Aorta (tissue), 5 donors: ENCODE results near the gene SOX18. TPM values are rescaled to one million over a fixed set of nuclear protein-coding genes. Genes with fewer than 3 reads are reported as not detected.

ENCODE experiments used
- ATAC-seq: fragments of 200-7000 bp; cut with Tn5 transposase; one replicate; pipeline ENCODE4 v1.9.1; 2022; ENCODE audit warnings: moderate library complexity; ENCODE audit not compliant: low FRiP score
- DNase-seq, 2 donors: peaks; one replicate each; pipeline ENCODE4 v3.0.0-alpha.2; 2020
- H3K27ac ChIP-seq, 2 donors: one replicate each; pipeline ENCODE4 v1.5.1; 2013; ENCODE audit warnings: low read length in 2 of 2, mild to moderate bottlenecking in 2 of 2, moderate library complexity in 2 of 2, control low read depth in 1 of 2, inconsistent platforms in 1 of 2, low read depth in 1 of 2
- H3K27me3 ChIP-seq, 2 donors: one replicate each; pipeline ENCODE4 v1.6.1; 2013; ENCODE audit warnings: control low read depth in 1 of 2, low read length in 1 of 2, mild to moderate bottlenecking in 1 of 2, moderate library complexity in 1 of 2; ENCODE audit not compliant: insufficient read depth in 2 of 2, control insufficient read depth in 1 of 2
- H3K36me3 ChIP-seq, 2 donors: one replicate each; pipeline ENCODE4 v1.6.1; 2013; ENCODE audit warnings: control low read depth in 1 of 2, low read length in 1 of 2, mild to moderate bottlenecking in 1 of 2; ENCODE audit not compliant: insufficient read depth in 2 of 2, control insufficient read depth in 1 of 2
- H3K4me1 ChIP-seq, 2 donors: one replicate each; pipeline ENCODE4 v1.6.1; 2013; ENCODE audit warnings: low read length in 2 of 2, control low read depth in 1 of 2, mild to moderate bottlenecking in 1 of 2, moderate library complexity in 1 of 2; ENCODE audit not compliant: insufficient read depth in 2 of 2, control insufficient read depth in 1 of 2
- H3K4me3 ChIP-seq, 2 donors: one replicate each; pipeline ENCODE4 v1.5.1; 2013; ENCODE audit warnings: low read length in 2 of 2, control low read depth in 1 of 2, mild to moderate bottlenecking in 1 of 2
- H3K9me3 ChIP-seq: one replicate; pipeline ENCODE4 v1.6.1; 2013; ENCODE audit warnings: mild to moderate bottlenecking, low read length; ENCODE audit not compliant: control insufficient read depth
- WGBS, 2 donors: extraction: QIAGEN DNeasy Blood & Tissue Kit; methylation state at CpG; one replicate each; pipeline ENCODE4 v1.1.7; 2013; 5-methylcytosine and 5-hydroxymethylcytosine counted together
- intact Hi-C, 2 donors: fragments of 100-400 bp; cut with DNase I; formaldehyde crosslinking; loops; one replicate each; pipeline versions ENCODE4 v1.14.2 to v1.15.0; 2022
- polyA plus RNA-seq, 2 donors: library from polyadenylated mRNA; stranded (reverse); fragments of 200-250 nt; gene quantifications; one replicate each; pipeline ENCODE4 v1.2.3, GENCODE V29; 2013
- total RNA-seq, 2 donors: library from RNA; stranded (reverse); fragmentation: NEBNext Ultra II Directional; extraction: Animal tissue kit (Norgen Biotek cat#: 25700); gene quantifications; one replicate each; pipeline ENCODE4 v1.2.1, GENCODE V29; 2021
- donor health status: healthy with polysubstance abuse.
- donor health status: Bipolar disorder and iron deficiency.
- donor health status: DM: no; HTN: no; CAD: no.
- donor health status: DM: no; HTN: no; CAD: no.
- donor health status: DM: yes; HTN: yes; CAD: no.

Gene SOX18
- total and polyA plus RNA-seq, 4 donors, result 1.3 to 186 (median 22.9) TPM

- WGBS, 2 donors, result 39 to 41% methylated on average over 33 of the region's 33 CpGs
- ATAC-seq, result peak; percentile 70
- Histone ChIP-seq H3K4me3 (no peak overlapping the region), H3K27me3 (no peaks in the 10 kb centered on the region), H3K4me1 (no peaks in the 10 kb centered on the region), H3K36me3 (no peaks in the 10 kb centered on the region), H3K27ac (no peak overlapping the region), H3K9me3 (no peaks in the 10 kb centered on the region)
- peak; percentile 81 to 91 for DNase-seq
- intact Hi-C loops, result no loop called here
Observed at GRCh38 chr20:64057628-64058498, 8.4 kb upstream of the SOX18 start.

- WGBS, 2 donors, result 72 to 74% methylated on average over 38 to 39 of the region's 39 CpGs
- no peak overlapping the region for H3K4me3 ChIP-seq
- no peaks in the 10 kb centered on the region for H3K36me3 ChIP-seq
- H3K27ac ChIP-seq, result no peak overlapping the region
- ATAC-seq (no peak), DNase-seq (no peak)
- H3K27me3 ChIP-seq, result no peaks in the 10 kb centered on the region
- H3K9me3 ChIP-seq, result no peaks in the 10 kb centered on the region
- no peaks in the 10 kb centered on the region for H3K4me1 ChIP-seq
- intact Hi-C loops, result no loop called here
Observed at GRCh38 chr20:64056889-64057627, 7.6 kb upstream of the SOX18 start.

- 52 to 65% methylated on average over 7 of the region's 7 CpGs for WGBS, 2 donors
- Histone ChIP-seq H3K27ac (no peak overlapping the region), H3K36me3 (no peaks in the 10 kb centered on the region), H3K27me3 (no peaks in the 10 kb centered on the region), H3K9me3 (no peaks in the 10 kb centered on the region), H3K4me1 (no peaks in the 10 kb centered on the region), H3K4me3 (no peak overlapping the region)
- no peak for DNase-seq
- intact Hi-C loops, result no loop called here
- no peak for ATAC-seq
Observed at GRCh38 chr20:64056639-64056888, 7.1 kb upstream of the SOX18 start.

- intact Hi-C loops, result no loop called here
- no peaks in the 10 kb centered on the region for H3K4me1 ChIP-seq
- 30 to 37% methylated on average over 21 to 22 of the region's 22 CpGs for WGBS, 2 donors
- H3K4me3 ChIP-seq, result no peak overlapping the region
- no peak overlapping the region for H3K27ac ChIP-seq
- no peak for DNase-seq
- no peaks in the 10 kb centered on the region for H3K27me3 ChIP-seq
- peak; percentile 9 for ATAC-seq
- no peaks in the 10 kb centered on the region for H3K36me3 ChIP-seq
- no peaks in the 10 kb centered on the region for H3K9me3 ChIP-seq
Observed at GRCh38 chr20:64055893-64056638, 6.6 kb upstream of the SOX18 start.

- no peak overlapping the region for H3K27ac ChIP-seq
- H3K36me3 ChIP-seq, result no peaks in the 10 kb centered on the region
- H3K4me1 ChIP-seq, result no peaks in the 10 kb centered on the region
- H3K27me3 ChIP-seq, result no peaks in the 10 kb centered on the region
- WGBS, 2 donors, result 52 to 53% methylated on average over 9 of the region's 9 CpGs
- no peaks in the 10 kb centered on the region for H3K9me3 ChIP-seq
- ATAC-seq (no peak), DNase-seq (no peak)
- intact Hi-C loops, result no loop called here
- H3K4me3 ChIP-seq, result no peak overlapping the region
Observed at GRCh38 chr20:64055396-64055892, 6.0 kb upstream of the SOX18 start.

GRCh38 chr20:64053841-64054661, 4.6 kb upstream of the SOX18 start:
- no peak overlapping the region for H3K4me3 ChIP-seq
- no peaks in the 10 kb centered on the region for H3K27me3 ChIP-seq
- DNase-seq, result no peak
- H3K27ac ChIP-seq, result no peak overlapping the region
- ATAC-seq, result peak; percentile 12
- 29 to 36% methylated on average over 16 to 17 of the region's 17 CpGs for WGBS, 2 donors
- no peaks in the 10 kb centered on the region for H3K4me1 ChIP-seq
- intact Hi-C loops, result no loop called here
- no peaks in the 10 kb centered on the region for H3K36me3 ChIP-seq
- no peaks in the 10 kb centered on the region for H3K9me3 ChIP-seq

- H3K4me1 ChIP-seq, result no peaks in the 10 kb centered on the region
- ATAC-seq, result no peak
- 88 to 91% methylated on average over 33 of the region's 33 CpGs for WGBS, 2 donors
Observed at GRCh38 chr20:64052987-64053840, 3.8 kb upstream of the SOX18 start.

More at GRCh38 chr20:64052987-64053840, 3.8 kb upstream of the SOX18 start:
- Histone ChIP-seq H3K9me3 (no peaks in the 10 kb centered on the region), H3K4me3 (no peak overlapping the region), H3K36me3 (no peaks in the 10 kb centered on the region), H3K27ac (no peak overlapping the region), H3K27me3 (no peaks in the 10 kb centered on the region)
- intact Hi-C loops, result no loop called here
- no peak for DNase-seq
